ENCODE data around the gene ADAMTS17.

The ADAMTS17 gene

GRCh38 chr15:100048736-100049135 is 293.0 kb downstream of the ADAMTS17 start:
- H3K4me2 ChIP-seq (ENCODE audit: low read length) = no peak overlapping the region
- no peaks in the 10 kb centered on the region for H3K27me3 ChIP-seq (ENCODE audit: control insufficient read depth, insufficient read depth, low read length)
- no peaks in the 10 kb centered on the region for H3K79me2 ChIP-seq
- no peak for TF ChIP-seq CTCF (IDR thresholded peaks at IDR 0.05)
- H3K4me1 ChIP-seq = no peaks in the 10 kb centered on the region
- H3K36me3 ChIP-seq (ENCODE audit: control insufficient read depth, insufficient read depth, low read length) = no peaks in the 10 kb centered on the region
- no peak overlapping the region for H2AFZ ChIP-seq
- no peak overlapping the region for H3K4me3 ChIP-seq (ENCODE audit: low read depth, low read length)
- H3K27ac ChIP-seq = no peak overlapping the region
- H3K9me3 ChIP-seq (ENCODE audit: control insufficient read depth, low read length) = no peaks in the 10 kb centered on the region
- no peak overlapping the region for H3K9ac ChIP-seq

GRCh38 chr15:100043692-100044091 is 298.1 kb downstream of the ADAMTS17 start:
- Histone ChIP-seq H2AFZ (no peak overlapping the region), H3K4me1 (no peaks in the 10 kb centered on the region), H3K9ac (no peak overlapping the region), H3K4me2 (ENCODE audit: low read length) (no peak overlapping the region), H3K9me3 (ENCODE audit: control insufficient read depth, low read length) (no peaks in the 10 kb centered on the region), H3K4me3 (ENCODE audit: low read depth, low read length) (no peak overlapping the region), H3K79me2 (no peaks in the 10 kb centered on the region), H3K36me3 (ENCODE audit: control insufficient read depth, insufficient read depth, low read length) (no peaks in the 10 kb centered on the region), H3K27me3 (ENCODE audit: control insufficient read depth, insufficient read depth, low read length) (no peaks in the 10 kb centered on the region), H3K27ac (no peak overlapping the region)
- no peak for TF ChIP-seq CTCF (IDR thresholded peaks at IDR 0.05)

DNA sequence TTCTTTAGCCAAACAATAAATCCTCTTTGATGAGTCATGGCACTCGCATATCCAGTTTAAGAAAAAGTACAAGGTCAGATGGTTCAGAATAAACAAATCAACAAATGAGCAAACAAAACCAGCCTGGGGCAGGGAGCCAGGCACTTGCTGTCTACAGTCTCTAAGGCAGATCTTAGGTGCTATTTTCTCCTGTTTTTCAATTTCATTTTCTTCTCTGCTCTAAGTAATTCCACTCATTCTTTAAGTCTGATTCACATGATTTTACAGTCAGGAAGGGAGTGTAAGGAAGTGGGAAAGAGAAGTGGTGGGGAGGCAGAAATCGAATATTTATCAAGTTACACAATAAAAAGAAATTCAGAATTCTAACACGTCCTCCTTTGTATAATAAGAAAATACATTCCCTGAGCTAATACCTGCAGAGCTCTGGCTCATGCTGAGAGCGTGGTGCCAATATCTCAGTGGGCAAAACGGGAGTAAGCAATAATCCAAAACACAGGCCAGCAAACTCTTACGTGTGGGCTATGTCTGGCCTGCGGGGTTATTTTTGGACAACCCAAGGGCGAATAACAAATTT is 298.6 kb downstream of the ADAMTS17 start:
- no peak overlapping the region for H3K4me3 ChIP-seq (ENCODE audit: low read depth, low read length)
- no peak overlapping the region for H3K27ac ChIP-seq
- no peaks in the 10 kb centered on the region for H3K79me2 ChIP-seq
- H3K36me3 ChIP-seq (ENCODE audit: control insufficient read depth, insufficient read depth, low read length) = no peaks in the 10 kb centered on the region
- no peak overlapping the region for H3K9ac ChIP-seq
- H3K9me3 ChIP-seq (ENCODE audit: control insufficient read depth, low read length) = no peaks in the 10 kb centered on the region
- H3K4me1 ChIP-seq = no peaks in the 10 kb centered on the region
- no peak overlapping the region for H3K4me2 ChIP-seq (ENCODE audit: low read length)
- no peak for TF ChIP-seq CTCF (IDR thresholded peaks at IDR 0.05)
- no peak overlapping the region for H2AFZ ChIP-seq
- no peaks in the 10 kb centered on the region for H3K27me3 ChIP-seq (ENCODE audit: control insufficient read depth, insufficient read depth, low read length)

DNA sequence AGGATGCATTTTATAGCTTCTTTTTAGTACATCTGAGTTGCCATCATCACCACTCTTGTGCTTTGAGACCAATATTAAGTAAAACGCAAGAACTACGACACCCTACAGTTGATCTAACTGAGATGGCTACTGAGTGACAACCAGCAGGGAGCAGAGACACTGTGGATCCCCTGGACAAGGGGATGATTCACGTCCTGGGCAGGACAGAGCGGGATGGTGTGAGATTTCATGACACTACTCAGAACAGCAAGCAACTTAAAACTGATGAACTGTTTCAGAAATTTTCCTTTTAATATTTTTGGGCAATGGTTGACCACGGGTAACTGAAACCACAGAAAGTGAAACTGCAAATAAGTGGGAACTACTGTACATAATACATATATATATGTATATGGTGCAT is 299.2 kb downstream of the ADAMTS17 start:
- Histone ChIP-seq H3K27ac (no peak overlapping the region), H2AFZ (no peak overlapping the region), H3K4me3 (ENCODE audit: low read depth, low read length) (no peak overlapping the region), H3K4me1 (no peaks in the 10 kb centered on the region), H3K27me3 (ENCODE audit: control insufficient read depth, insufficient read depth, low read length) (no peaks in the 10 kb centered on the region), H3K4me2 (ENCODE audit: low read length) (no peak overlapping the region), H3K9me3 (ENCODE audit: control insufficient read depth, low read length) (no peaks in the 10 kb centered on the region), H3K79me2 (no peaks in the 10 kb centered on the region), H3K9ac (no peak overlapping the region), H3K36me3 (ENCODE audit: control insufficient read depth, insufficient read depth, low read length) (no peaks in the 10 kb centered on the region)
- no peak for TF ChIP-seq CTCF (IDR thresholded peaks at IDR 0.05)

DNA sequence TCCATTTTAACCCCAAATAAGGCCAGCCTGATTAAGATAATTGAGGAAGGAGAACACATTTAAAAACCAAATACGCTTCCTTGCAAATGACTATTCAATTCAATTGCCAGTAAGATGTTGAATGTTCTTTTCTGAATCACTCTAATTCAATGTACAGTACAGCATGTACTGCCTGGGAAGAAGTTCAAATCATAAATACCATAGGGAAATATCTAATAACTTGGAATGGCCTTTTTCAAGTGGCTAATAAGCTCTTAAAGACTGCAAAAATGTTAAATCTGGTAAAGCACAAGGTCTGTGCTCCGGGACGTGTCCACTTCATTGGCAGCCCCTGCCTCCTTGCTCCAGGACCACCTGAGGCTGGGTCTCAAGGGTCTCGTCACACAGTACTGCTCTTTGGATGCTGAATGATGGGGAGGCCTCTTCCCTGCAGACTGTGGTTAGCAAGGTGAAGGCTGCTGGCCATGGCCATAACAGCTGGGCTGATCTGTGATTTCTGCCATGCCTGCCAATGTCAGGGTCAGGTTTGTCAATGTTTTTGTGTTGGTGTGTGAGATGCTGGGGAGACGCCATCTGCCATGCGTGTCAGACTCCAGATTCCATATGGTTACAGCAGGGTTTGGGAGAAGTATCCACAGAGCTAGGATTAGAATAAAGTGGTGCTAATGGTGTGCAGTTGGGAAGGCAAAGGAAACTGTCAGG is 300.5 kb downstream of the ADAMTS17 start:
- Histone ChIP-seq H3K79me2 (no peaks in the 10 kb centered on the region), H3K4me3 (ENCODE audit: low read depth, low read length) (no peak overlapping the region), H2AFZ (no peak overlapping the region), H3K4me1 (no peaks in the 10 kb centered on the region), H3K36me3 (ENCODE audit: control insufficient read depth, insufficient read depth, low read length) (no peaks in the 10 kb centered on the region), H3K27me3 (ENCODE audit: control insufficient read depth, insufficient read depth, low read length) (no peaks in the 10 kb centered on the region), H3K9me3 (ENCODE audit: control insufficient read depth, low read length) (no peaks in the 10 kb centered on the region), H3K9ac (no peak overlapping the region), H3K4me2 (ENCODE audit: low read length) (no peak overlapping the region), H3K27ac (no peak overlapping the region)
- no peak for TF ChIP-seq CTCF (IDR thresholded peaks at IDR 0.05)
